GM18951 (cell line): ENCODE data around the gene NSF.
"Not testable (repeated sequence)": the region's sequence is repeated elsewhere in the genome, so short reads cannot be mapped to it uniquely, and the experiment has no call there.

Experiments
- in situ Hi-C: fragments of 300-500 bp; cut with MboI; formaldehyde crosslinking; loops from one replicate; pipeline ENCODE4 v1.12.0; 2022; ENCODE audit warnings: low sequenced_read_pairs, mixed read lengths, inconsistent platforms; ENCODE audit not compliant: unreplicated experiment

The NSF gene

DNA sequence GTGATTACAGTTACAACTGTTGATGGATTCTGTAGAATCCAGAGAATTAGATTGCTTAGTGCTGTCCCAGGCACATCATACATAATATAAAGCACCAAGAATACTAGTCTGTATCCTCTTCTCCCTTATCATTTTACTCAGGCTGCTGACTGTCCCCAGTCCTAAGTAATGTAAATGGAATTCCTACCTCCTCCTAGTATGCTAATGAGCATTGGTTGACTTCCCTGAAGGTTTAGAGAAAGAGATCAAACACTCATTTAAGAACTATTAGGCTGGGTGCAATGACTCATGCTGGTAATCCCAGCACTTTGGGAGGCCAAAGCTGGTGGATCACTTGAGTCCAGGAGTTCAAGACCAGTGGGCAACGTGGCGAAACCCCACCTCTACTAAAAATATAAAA lies 37.0 kb downstream of the NSF start:
- in situ Hi-C loops = not testable (repeated sequence)

DNA sequence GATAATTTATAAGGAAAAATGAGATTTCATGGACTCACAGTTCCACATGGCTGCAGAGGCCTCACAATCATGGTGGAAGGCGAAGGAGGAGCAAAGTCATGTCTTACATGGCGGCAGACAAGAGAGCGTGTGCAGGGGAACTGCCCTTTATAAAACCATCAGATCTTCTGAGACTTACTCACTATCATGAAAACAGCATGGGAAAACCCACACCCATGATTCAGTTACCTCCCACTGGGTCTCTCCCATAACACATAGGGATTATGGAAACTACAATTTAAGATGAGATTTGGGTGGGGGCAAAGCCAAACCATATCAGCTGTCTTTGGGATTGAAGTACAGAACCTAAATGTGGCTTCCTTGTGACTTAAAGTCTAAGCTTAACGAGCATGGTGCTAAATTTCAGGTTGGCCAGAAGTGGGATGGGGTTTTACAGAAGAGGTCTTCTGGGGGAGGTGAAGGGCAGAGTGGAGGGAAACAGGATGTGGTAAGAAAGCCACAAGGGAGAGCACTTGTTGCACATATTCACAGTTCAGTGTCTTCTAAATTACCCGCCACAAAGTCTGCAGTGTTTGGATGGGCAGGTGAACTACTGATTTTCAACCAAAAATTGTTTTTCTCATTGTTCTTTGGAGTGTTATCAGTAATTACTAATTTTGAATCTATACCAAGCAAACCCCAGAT lies 38.4 kb downstream of the NSF start:
- in situ Hi-C loops = not testable (repeated sequence)

DNA sequence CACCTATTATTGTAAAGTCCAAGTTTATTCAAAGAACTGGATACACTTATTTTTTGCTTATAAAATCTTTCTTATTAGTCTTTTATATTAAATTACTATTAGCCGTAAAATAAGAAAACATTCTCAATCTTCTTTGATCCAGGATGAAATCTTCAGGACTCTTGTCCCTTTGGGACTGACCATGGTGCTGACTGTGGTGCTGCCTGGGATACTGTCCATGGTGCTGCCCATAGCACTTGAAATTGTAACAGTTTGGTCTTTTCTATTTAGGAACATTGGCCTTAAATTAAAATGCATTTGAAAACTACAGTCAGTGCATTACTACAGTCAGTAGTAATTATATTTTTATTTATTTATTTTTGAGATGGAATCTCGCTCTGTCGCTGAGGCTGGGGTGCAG lies 41.7 kb downstream of the NSF start:
- in situ Hi-C loops = not testable (repeated sequence)

DNA sequence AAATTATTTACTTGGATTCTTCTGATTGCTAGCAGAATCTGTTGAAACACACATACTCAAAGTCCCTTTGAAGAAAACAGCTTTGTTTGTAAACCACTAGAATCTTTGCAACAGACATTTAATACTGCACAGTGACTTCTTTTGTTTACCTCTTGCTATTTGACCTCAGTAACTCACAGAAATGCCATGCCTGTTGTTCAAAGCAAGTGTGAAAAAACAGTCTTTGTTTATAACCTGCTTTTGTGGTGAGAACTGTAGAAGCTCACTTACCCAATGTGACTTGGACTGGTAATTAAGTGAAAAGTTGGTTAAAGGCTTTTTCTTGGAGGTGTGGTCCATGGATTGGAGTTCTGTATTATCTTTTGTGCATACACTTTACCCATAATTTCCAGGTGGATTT lies 44.4 kb downstream of the NSF start:
- in situ Hi-C loops = not testable (repeated sequence)

DNA sequence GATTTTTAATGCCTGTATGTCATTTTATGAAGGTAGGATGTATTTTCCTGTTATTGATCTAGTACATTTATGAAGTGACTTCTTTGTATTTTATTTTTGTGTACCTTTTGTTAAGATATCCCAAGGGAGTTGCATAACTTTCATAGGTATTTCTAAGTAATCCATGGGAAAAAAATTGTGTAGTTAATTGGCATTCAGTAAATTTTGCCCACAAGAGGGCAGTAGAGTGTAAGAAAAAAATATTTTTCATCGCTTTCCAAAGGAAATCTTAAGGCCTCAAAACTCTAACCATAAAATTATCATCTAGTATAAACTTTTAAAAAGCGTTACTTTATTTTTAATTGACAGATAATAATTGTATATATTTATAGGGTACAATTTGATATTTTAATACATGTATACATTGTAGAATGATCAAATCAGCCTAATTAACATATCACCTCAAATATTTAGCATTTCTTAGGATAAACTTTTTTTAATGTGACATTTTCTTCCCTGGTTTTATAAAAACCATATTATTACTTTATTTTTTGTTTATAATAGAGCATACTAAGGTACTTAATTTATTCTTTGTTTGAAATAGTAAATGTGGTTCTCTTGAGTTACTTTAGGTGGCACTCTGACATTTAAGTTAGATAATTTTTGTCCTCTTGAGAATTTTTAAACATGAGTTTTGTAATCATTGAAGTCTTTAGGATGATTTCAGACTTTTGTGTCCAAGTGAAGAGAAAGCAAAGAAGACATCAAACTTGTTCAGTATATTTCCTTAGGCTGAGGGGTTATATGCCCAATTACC lies 51.6 kb downstream of the NSF start:
- in situ Hi-C loops = not testable (repeated sequence)

DNA sequence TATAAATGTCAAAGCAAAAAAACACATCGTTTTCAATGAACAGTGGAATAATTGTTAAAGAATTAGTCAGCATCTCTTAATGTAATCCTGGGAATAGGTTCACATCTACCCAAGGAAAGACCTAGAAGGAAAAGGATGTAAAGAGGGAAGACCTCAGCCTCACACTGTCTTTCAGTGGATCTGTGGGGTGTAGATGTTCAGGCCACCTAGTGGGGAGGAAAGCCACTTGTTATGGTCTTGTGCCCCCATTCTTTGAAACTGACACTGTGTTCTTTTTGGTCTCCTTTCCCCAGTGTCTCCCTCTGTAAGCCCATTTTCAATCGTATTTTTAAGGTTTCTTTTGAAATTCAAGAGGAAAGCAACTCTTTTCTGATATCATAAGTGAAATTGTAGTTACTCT lies 56.8 kb downstream of the NSF start:
- in situ Hi-C loops = not testable (repeated sequence)

DNA sequence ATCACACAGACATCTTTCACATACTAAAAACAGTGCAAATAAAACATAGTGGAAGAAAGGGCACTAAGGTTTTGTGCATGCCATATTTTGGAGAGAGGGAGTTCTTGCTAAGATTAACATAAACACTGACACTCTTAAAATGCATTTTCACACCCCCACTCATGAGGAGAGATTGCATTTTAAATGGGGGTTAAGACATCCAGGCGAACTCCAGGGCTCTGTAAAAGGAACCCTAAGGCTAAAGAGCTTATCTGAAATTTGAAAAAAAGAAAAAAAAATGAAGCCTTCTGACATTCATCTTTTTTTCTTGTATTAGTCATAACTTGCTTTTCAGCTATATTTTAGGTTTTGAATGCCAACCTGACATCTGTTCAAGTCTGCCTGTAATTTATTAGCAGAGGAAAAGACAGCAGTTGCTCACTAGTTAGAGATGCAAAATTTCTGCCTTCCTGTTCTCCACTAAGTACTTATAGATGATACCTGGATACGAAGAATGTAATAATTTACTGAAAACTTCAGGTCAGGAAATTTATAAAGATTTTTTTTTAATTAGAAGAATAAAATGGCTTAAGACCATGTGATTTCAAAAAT lies 57.3 kb downstream of the NSF start:
- in situ Hi-C loops = not testable (repeated sequence)

DNA sequence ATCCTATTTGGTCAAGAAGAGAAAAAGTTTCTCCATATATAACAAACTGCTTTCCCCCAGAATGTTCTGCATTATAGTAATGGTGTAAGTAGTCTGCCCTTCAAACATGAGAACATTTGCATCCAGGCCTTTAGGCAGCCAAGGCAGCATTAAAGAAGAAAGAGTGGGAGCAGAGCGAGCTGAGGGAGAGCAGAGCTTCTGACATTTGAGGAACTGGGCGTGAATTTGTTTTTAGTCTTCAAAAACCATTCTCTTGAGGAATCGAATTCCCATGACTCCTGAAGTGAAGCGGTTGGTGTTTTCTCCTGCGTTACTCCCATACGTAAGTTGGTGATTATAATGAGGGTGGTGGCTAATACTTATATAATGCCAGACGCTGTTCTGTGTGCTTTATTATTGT lies 58.8 kb downstream of the NSF start:
- in situ Hi-C loops = not testable (repeated sequence)

DNA sequence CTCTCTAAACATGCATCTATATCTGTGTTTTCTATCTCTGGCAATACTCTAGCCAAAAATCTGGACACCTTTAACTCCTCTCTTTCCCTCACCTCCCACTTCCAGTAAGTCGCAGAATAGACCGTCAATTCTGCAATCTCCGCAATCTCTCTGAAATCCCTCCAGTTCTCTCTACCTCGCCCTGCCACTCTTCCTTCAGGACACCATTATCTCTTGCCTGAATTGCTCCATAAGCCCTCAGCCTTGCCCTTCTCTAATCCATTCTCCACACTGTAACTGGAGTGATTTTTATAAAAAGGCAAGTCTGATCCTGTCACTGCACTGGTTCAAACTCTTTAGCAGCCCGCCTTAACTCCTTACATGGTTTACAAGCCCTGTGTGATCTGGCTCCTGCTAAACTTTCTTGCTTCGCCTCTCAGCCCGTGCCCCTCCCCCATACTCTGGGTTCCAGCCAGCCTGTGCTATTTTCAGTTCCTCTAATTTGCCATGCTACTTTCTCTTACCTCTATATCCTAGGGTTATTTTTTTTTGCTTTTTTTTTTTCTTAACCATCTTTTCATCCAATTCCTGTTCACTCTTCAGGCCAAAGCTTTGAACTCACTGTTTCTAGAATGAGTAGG lies 61.7 kb downstream of the NSF start:
- in situ Hi-C loops = not testable (repeated sequence)

DNA sequence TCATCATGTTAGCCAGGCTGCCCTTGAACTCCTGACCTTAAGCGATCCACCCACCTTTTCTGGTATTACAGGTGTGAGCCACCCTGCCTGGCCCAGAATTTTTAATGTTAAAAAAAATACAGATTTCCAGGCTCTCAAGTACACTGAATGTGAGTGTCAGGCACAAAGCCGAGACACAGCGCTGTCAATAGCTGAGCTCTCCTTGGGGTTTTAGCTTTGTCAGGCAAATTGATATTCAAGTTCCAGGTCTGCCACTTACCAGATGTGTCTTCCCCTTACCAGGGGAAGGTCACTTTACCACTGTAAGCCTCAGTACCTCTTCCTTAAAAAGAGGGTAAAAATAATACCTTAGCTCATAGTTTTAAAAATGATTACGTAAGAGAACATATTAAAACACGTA lies 67.8 kb downstream of the NSF start:
- in situ Hi-C loops = not testable (repeated sequence)

DNA sequence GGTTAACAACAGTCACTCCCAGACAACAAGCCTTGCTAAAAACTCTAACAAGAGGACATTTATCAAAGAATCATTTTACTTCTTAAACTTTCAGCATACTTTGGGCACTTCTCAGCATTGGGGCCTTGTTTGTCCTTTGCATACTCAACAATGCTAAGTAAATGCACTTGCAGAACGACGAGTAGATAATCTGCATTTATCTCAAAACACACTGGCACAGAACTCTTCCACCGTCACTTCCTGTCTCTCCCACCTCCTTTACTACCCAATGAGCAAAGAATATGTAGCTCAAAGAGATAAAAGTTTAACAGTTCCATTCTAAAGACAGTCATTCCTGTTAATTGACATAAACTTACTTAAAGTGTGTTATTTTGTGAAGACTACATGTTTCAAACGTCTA lies 69.2 kb downstream of the NSF start:
- in situ Hi-C loops = not testable (repeated sequence)

DNA sequence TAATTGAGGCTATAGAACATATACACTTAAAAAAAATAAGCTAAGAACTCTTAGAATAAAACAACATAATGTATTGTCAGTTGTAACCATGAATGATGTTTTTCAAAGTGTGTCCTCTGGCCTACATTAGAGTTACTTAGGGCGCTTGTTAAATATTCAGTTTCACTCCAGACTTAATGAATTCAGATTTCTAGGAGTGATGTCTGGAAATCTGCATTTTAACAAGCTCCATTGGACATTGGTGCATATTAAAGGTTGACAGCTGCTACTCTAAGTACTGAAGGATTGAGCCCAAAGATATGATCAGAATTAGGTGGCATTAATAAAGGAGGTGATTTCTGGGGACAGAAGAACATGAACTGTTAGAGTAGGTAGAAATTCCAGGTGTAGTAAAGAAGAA lies 72.7 kb downstream of the NSF start:
- in situ Hi-C loops = not testable (repeated sequence)

DNA sequence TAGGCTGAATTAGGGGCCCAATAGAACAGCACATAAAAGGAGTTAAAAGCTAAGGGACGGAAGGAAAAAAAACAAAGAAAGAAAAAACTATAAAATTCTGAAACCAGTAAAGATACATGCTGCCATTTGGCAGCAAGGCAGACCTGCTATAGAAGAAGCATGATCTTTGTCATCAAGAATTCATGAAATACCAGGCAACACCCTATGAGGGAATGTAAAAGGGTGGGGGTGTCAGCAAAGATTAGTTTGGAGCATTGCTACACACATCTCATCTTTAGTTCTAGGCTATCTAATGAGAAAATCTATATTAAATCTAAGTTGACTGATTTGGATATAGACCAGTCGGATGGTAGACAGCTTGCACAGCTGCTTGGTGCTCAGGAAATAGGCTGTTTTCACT lies 73.1 kb downstream of the NSF start:
- in situ Hi-C loops = not testable (repeated sequence)

DNA sequence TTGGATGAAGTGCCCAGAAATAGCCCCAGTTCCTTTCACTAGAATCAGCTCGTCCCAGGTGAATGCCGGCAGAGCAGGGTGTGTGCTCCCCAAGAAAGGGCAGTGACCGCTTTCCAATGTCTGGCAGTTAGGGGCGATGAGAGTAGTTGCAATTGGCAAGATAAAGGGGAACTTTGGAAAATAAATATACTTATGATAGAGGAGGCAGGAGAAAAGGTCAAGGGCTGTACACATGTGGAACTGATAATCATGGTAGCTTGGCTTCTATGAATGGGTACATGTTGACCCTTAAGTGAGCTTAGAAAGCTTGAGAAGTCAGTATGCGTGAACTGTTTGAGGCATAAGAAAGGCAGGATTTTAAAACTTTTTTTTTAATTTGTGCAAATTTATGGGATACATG lies 75.5 kb downstream of the NSF start:
- in situ Hi-C loops = not testable (repeated sequence)

DNA sequence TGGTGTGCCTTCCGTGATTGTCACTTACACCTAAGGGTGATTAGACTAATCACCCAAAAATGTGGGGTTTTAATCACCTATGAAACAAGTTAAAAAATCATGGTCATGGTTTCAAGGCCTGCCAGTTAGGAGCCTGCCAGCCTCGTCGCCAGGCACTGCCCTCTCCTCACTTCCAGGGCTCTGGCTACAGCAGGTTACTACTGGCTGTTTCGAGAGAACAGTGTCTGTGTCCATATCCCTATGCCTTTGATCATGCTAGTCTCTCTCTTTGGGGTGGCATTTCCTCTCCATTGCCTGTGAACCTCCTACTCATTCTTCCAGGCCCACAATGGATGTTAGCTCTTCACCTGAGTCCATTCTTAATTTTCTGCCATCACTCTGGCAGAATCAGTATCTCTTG lies 80.3 kb downstream of the NSF start:
- in situ Hi-C loops = not testable (repeated sequence)

DNA sequence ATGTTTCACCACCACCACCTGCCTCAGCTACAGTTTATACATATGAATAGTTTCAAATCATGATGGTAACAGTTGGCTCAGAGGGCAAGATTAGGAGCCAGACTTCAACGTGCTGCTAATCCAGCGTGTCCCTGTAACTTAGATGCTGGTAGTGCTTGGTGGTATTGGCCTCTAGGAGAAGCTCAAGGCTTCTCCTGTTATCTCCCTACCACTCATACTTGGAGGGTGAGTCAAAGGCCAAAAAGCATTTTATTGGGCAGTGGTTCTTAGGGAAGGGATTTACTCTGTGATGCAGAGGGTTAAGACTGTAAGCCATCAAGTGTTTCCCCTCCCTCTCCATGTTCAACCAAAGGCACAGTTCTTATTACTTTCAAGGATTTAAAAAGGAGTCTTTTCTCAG lies 82.3 kb downstream of the NSF start:
- in situ Hi-C loops = not testable (repeated sequence)

DNA sequence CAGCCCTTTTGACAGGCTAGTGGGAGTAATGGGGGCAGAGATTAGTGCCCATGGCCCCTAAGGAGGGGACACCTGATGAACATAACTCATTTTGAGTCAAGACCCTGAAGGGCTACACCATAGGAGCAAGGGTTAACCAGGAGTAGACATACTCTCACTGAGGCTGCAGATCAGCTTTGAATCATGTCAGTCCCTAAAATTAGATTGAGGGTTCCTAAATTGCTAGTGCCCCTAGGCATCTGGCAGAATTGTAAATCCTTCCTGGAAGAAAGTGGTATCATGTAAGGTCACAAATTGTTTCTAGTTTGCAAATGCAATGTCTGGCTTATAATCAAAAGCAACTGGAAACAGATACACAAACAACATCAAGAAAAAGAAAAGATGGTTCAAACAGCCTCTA lies 87.3 kb downstream of the NSF start:
- in situ Hi-C loops = not testable (repeated sequence)

DNA sequence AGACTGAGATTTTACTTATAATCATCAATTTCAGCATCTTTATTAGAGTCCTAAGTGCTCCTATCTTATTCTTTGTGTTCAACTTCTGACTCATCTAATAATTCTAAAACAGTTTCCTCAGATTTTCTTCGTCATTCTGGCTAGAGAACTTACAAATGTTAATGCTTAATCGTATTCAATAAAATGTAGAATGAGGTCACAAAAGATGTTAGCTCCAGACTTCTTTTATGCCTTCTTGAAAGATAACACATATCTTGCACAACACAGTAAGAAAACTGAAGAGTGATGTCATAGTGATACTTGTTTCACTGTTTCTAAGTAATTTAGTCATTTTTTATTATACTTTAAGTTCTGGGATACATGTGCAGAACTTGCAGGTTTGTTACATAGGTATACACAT lies 93.2 kb downstream of the NSF start:
- in situ Hi-C loops = not testable (repeated sequence)

DNA sequence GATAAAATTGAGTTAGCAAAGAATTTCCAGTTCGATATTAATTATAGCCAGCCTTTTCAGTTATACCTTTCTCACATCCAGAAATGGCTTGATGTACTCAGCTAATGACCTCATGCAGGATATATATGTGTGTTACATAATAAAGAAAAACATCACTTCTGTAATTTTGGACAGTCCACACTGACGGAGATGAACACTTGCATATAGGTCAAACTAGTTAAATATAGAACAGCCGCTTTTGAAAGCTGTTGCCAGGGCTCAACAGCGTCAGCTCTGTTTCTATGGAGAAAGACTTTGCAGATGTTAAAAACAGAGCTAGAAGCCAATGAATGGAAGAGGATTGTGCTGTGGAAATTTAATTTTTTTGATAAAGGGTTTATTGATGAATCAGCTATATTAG lies 94.8 kb downstream of the NSF start:
- in situ Hi-C loops = not testable (repeated sequence)

DNA sequence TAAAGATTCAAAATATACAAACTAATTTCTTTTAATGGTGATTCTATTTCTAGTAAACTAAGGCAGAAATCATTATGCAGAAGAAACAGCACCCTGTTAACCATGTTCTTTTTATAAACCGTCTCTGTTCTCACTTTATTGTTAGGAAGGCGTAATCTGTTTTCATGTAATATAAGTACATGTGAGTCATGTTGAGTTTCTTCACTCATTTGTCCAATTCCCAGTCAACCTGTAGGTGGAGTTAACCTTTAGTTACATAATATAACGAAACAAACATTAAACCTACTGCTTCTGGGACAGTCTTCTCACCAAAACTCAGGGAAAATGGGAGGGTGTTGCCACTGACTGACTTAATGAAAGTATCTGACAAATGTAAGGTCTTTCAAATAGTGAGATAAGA lies 101.7 kb downstream of the NSF start:
- in situ Hi-C loops = not testable (repeated sequence)

DNA sequence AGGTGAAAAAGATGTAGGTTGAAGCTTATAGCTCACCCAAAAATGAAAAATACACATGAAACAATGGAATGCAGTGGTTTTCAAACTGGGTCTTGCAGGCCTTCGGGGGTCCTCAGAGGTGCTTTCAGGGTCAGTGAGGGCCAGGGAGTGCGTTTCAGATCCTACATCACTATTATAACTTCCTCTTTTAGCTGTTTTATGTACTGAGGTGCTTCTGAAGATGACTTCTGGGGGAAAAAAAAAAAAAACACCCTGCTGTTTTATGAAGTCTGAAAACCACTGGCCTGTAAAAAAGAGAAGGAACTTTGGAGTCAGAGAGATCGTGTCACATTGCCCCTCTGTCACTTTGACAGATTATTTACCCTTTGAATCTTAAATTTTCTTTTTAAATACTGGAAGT lies 102.8 kb downstream of the NSF start:
- in situ Hi-C loops = not testable (repeated sequence)
